ENCODE results near the gene ENOX2. TPM values are rescaled to one million over a fixed set of nuclear protein-coding genes. Genes with fewer than 3 reads are reported as not detected.

Gene ENOX2
- total RNA-seq, 3 donors from 2014 or later: 11.5 to 20.3 (median 15.2) TPM

- TF ChIP-seq POLR2AphosphoS5 (IDR thresholded peaks at IDR 0.05): no peak
- no peak for TF ChIP-seq POLR2A (IDR thresholded peaks at IDR 0.05)
- intact Hi-C loops (cut with DNase I; ENCODE audit: low total_unique reads): no loop called here
- peaks cover 11 to 41% of the 10 kb centered on the region in 2 donors for H3K9me3 ChIP-seq
- no peak overlapping the region for H3K27ac ChIP-seq
- no peaks in the 10 kb centered on the region for H3K4me1 ChIP-seq
- H3K4me3 ChIP-seq: no peak overlapping the region
- no peaks in the 10 kb centered on the region for H3K27me3 ChIP-seq
- no peak for DNase-seq (ENCODE audit: low spot score in 2 of 2)
- H3K36me3 ChIP-seq: no peaks in the 10 kb centered on the region
Observed at GRCh38 chrX:130728208-130728607, 174.8 kb downstream of the ENOX2 start.

DNA sequence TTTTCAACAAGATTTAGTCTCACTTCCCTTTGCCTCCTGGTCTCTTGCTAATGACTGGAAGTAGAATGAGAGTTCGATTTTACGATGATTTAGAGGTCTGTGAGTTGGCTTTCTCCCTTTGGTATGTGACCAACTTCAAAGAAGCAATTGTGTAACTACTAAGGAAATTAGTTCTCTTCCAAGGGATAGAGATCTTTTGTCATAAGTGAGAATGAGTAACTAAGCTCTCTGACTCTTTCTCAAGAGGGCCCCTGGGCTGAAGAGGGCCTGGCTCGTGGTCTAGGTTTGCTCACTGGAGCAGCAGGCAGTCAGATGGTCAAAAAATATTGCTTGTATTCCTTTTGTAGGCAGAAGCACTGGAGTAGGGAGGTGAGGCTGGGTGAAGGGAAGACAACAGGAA is 176.3 kb downstream of the ENOX2 start:
- Histone ChIP-seq H3K9me3 (peaks cover 11 to 29% of the 10 kb centered on the region in 2 donors), H3K4me1 (no peaks in the 10 kb centered on the region), H3K4me3 (no peak overlapping the region), H3K27me3 (peaks cover 0 to 7% of the 10 kb centered on the region in 2 donors), H3K36me3 (no peaks in the 10 kb centered on the region), H3K27ac (no peak overlapping the region)
- no peak for DNase-seq (ENCODE audit: low spot score in 2 of 2)
- TF ChIP-seq, protein P1, sequence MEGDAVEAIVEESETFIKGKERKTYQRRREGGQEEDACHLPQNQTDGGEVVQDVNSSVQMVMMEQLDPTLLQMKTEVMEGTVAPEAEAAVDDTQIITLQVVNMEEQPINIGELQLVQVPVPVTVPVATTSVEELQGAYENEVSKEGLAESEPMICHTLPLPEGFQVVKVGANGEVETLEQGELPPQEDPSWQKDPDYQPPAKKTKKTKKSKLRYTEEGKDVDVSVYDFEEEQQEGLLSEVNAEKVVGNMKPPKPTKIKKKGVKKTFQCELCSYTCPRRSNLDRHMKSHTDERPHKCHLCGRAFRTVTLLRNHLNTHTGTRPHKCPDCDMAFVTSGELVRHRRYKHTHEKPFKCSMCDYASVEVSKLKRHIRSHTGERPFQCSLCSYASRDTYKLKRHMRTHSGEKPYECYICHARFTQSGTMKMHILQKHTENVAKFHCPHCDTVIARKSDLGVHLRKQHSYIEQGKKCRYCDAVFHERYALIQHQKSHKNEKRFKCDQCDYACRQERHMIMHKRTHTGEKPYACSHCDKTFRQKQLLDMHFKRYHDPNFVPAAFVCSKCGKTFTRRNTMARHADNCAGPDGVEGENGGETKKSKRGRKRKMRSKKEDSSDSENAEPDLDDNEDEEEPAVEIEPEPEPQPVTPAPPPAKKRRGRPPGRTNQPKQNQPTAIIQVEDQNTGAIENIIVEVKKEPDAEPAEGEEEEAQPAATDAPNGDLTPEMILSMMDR (IDR thresholded peaks at IDR 0.05): no peak
- TF ChIP-seq POLR2AphosphoS5 (IDR thresholded peaks at IDR 0.05): no peak
- no peak for TF ChIP-seq POLR2A (IDR thresholded peaks at IDR 0.05)
- intact Hi-C loops (cut with DNase I; ENCODE audit: low total_unique reads): no loop called here

GRCh38 chrX:130725519-130725918 is 177.5 kb downstream of the ENOX2 start:
- no peaks in the 10 kb centered on the region for H3K36me3 ChIP-seq
- DNase-seq (ENCODE audit: low spot score in 2 of 2): no peak
- no peak overlapping the region for H3K27ac ChIP-seq
- intact Hi-C loops (cut with DNase I; ENCODE audit: low total_unique reads): no loop called here
- H3K27me3 ChIP-seq: peaks cover 0 to 13% of the 10 kb centered on the region in 2 donors
- no peak for TF ChIP-seq POLR2AphosphoS5 (IDR thresholded peaks at IDR 0.05)
- TF ChIP-seq, protein P1 (IDR thresholded peaks at IDR 0.05): no peak
- TF ChIP-seq POLR2A (IDR thresholded peaks at IDR 0.05): no peak
- H3K4me3 ChIP-seq: no peak overlapping the region
- no peaks in the 10 kb centered on the region for H3K4me1 ChIP-seq
- peaks cover 11 to 24% of the 10 kb centered on the region in 2 donors for H3K9me3 ChIP-seq

DNA sequence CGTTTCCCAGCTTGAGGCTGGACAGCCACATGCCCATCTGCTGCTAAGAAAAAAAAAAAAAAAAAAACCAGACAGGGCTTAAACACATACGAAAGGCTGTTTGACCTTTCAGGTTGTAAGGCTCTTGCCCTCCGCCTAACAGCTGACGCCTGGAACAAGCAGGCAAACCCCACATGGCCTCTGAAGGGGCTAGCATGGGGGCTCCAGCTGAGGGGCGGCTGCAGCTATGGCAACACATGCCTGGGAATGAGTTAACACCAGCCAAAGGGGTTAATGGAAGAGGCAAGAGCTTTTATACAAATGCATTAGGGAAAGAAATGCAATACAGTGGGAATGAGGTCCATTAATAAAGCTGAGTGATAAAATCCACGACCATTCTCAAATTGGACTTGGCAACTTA is 183.6 kb downstream of the ENOX2 start:
- Histone ChIP-seq H3K27ac (no peak overlapping the region), H3K36me3 (no peaks in the 10 kb centered on the region), H3K27me3 (peaks cover 0 to 21% of the 10 kb centered on the region in 2 donors), H3K9me3 (no peaks in the 10 kb centered on the region), H3K4me1 (no peaks in the 10 kb centered on the region), H3K4me3 (no peak overlapping the region)
- no peak for DNase-seq (ENCODE audit: low spot score in 2 of 2)
- intact Hi-C loops (cut with DNase I; ENCODE audit: low total_unique reads): no loop called here
- TF ChIP-seq, protein P1 (IDR thresholded peaks at IDR 0.05): no peak
- TF ChIP-seq POLR2A (IDR thresholded peaks at IDR 0.05): no peak
- no peak for TF ChIP-seq POLR2AphosphoS5 (IDR thresholded peaks at IDR 0.05)

GRCh38 chrX:130718137-130718536 is 184.9 kb downstream of the ENOX2 start:
- H3K4me3 ChIP-seq: no peak overlapping the region
- no peak overlapping the region for H3K27ac ChIP-seq
- no peak for TF ChIP-seq POLR2AphosphoS5 (IDR thresholded peaks at IDR 0.05)
- no peak for TF ChIP-seq POLR2A (IDR thresholded peaks at IDR 0.05)
- TF ChIP-seq, protein P1 (IDR thresholded peaks at IDR 0.05): no peak
- H3K9me3 ChIP-seq: no peaks in the 10 kb centered on the region
- DNase-seq (ENCODE audit: low spot score in 2 of 2): no peak
- H3K27me3 ChIP-seq: peaks cover 0 to 21% of the 10 kb centered on the region in 2 donors
- no peaks in the 10 kb centered on the region for H3K36me3 ChIP-seq
- H3K4me1 ChIP-seq: no peaks in the 10 kb centered on the region
- intact Hi-C loops (cut with DNase I; ENCODE audit: low total_unique reads): no loop called here
